A549 treated with Hydrocortisone at 1 μM for 4 hours (cell line): ENCODE measurements around the gene TBPL2. TPM values are rescaled to one million over a fixed set of nuclear protein-coding genes. Genes with fewer than 3 reads are reported as not detected.

Experiments used
- total RNA-seq: library from RNA; stranded (reverse); fragments of 200-300 nt; extraction: Qiagen RNA extraction; gene quantifications from 5 replicates; pipeline ENCODE4 v1.2.3, GENCODE V29; 2022

The TBPL2 gene
- not detected in 5 replicates for total RNA-seq

DNA sequence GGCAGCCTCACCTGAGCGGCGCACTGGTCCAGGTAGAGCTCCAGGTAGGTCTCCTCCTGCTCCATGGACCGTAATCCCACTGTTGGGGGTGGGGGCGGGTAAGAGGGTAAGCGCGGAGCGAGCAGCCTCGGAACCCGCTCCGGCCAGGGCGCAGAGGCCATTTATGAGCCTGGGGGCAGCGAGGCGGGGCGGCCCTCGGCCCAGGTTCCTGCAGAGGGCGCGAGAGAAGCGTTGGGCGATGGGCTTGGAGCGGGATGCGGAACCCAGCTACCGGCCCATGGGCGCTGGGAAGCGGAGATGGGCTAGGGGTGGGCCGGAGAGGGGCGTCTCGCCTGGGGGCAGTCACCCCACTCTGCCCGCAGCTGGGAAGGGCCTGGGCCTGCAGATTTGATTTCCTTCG lies at the start of gene TBPL2:
Gene TBPL2, minus strand, starts transcription at position 232 of the 400 bp plus-strand sequence. Its CDS starts 167 bp downstream, at position 65.

GRCh38 chr14:55411426-55412389 lies 28.7 kb downstream of the TBPL2 start, which contains the start of gene ATG14:
Gene ATG14, minus strand, starts transcription at chr14:55411830. Its CDS starts 8 bp downstream, at chr14:55411822.

Other genes starting within 250 kb of the TBPL2 start
- 24.4 to 41.4 TPM (median 29.0 TPM) in 5 replicates for gene DLGAP5, start 249.0 kb downstream of the TBPL2 start, total RNA-seq
- 12.2 to 18.9 TPM (median 14.2 TPM) in 5 replicates for gene FBXO34, start 169.2 kb downstream of the TBPL2 start, total RNA-seq
- gene ATG14, start 28.8 kb downstream of the TBPL2 start, total RNA-seq = 4.5 to 6.5 TPM (median 5.4 TPM) in 5 replicates
- 90.2 to 148 TPM (median 100 TPM) in 5 replicates for gene KTN1, start 139.6 kb upstream of the TBPL2 start, total RNA-seq